GM18870 (cell line): ENCODE measurements around the gene IQGAP2.
"Not testable (repeated sequence)": the region's sequence is repeated elsewhere in the genome, so short reads cannot be mapped to it uniquely, and the experiment has no call there.

Experiments
- ATAC-seq: cut with Tn5 transposase; IDR thresholded peaks from one replicate; pipeline ENCODE4 v1.9.1; 2021; ENCODE audit warnings: moderate library complexity; ENCODE audit not compliant: unreplicated experiment

IQGAP2 gene, protein sequence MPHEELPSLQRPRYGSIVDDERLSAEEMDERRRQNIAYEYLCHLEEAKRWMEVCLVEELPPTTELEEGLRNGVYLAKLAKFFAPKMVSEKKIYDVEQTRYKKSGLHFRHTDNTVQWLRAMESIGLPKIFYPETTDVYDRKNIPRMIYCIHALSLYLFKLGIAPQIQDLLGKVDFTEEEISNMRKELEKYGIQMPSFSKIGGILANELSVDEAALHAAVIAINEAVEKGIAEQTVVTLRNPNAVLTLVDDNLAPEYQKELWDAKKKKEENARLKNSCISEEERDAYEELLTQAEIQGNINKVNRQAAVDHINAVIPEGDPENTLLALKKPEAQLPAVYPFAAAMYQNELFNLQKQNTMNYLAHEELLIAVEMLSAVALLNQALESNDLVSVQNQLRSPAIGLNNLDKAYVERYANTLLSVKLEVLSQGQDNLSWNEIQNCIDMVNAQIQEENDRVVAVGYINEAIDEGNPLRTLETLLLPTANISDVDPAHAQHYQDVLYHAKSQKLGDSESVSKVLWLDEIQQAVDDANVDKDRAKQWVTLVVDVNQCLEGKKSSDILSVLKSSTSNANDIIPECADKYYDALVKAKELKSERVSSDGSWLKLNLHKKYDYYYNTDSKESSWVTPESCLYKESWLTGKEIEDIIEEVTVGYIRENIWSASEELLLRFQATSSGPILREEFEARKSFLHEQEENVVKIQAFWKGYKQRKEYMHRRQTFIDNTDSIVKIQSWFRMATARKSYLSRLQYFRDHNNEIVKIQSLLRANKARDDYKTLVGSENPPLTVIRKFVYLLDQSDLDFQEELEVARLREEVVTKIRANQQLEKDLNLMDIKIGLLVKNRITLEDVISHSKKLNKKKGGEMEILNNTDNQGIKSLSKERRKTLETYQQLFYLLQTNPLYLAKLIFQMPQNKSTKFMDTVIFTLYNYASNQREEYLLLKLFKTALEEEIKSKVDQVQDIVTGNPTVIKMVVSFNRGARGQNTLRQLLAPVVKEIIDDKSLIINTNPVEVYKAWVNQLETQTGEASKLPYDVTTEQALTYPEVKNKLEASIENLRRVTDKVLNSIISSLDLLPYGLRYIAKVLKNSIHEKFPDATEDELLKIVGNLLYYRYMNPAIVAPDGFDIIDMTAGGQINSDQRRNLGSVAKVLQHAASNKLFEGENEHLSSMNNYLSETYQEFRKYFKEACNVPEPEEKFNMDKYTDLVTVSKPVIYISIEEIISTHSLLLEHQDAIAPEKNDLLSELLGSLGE (N-terminal part only)

DNA sequence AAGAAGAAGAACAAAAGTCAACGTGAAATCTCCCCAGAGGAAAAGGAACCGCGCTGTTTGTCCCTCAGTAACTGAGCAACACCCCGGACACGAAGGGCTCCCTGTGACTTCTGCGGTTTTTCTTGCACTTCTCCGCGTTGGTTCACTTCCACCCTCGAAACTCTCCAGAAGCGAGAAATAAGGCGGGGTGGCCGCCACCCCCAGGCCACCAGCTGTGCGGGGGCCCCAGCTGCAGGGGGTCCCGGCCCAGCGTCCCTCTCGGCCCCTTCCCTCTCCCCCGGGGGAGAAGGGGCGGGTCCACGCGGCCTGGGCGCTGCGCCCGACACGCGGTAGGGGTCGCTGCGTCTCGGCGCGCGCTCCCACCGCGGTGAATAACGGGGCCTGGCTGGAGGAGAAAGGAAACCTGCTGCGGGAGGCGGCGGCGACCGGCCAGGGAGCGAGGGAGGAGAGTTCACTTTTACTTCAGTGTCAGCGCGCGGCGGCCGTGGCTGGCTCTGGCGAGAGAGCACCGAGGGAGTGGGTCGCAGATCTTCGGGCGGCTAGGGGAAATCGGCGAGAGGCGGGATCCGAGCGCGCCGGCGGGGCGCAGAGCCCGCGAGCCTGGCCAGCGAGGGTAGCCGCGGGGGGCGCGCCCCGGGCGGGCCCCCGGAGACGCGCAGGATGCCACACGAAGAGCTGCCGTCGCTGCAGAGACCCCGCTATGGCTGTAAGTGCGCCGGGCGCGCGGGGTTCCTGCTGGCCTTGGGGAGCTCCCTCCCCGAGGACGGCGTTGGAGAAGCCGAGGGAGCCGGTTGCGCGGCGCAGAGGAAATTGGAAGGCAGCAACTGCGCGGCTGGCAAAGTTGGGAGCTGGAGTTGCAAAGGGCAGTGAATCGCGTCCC, at the start of gene IQGAP2:
Gene IQGAP2 (plus strand): TSS at position 400 of the 880 bp plus-strand sequence. CDS start 261 bp downstream, at position 661.
- peak; percentile 51 for ATAC-seq

DNA sequence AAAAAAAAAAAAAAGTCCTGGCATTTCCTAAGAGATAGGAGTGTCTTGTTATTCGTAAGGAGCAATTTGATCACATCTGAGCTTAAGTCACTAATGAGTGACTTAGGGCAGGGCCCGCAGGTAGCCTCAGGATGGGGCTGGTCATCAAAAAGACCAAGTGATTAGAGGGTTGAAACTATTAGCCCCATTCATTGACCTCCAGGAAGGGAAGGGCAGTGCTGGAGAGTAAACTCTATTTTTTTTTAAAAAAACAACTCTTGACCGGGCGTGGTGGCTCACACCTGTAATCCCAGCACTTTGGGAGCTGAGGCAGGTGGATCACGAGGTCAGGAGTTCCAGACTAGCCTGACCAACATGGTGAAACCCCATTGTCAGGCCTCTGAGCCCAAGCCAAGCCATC, 46.2 kb upstream of the IQGAP2 start:
- no peak for ATAC-seq

DNA sequence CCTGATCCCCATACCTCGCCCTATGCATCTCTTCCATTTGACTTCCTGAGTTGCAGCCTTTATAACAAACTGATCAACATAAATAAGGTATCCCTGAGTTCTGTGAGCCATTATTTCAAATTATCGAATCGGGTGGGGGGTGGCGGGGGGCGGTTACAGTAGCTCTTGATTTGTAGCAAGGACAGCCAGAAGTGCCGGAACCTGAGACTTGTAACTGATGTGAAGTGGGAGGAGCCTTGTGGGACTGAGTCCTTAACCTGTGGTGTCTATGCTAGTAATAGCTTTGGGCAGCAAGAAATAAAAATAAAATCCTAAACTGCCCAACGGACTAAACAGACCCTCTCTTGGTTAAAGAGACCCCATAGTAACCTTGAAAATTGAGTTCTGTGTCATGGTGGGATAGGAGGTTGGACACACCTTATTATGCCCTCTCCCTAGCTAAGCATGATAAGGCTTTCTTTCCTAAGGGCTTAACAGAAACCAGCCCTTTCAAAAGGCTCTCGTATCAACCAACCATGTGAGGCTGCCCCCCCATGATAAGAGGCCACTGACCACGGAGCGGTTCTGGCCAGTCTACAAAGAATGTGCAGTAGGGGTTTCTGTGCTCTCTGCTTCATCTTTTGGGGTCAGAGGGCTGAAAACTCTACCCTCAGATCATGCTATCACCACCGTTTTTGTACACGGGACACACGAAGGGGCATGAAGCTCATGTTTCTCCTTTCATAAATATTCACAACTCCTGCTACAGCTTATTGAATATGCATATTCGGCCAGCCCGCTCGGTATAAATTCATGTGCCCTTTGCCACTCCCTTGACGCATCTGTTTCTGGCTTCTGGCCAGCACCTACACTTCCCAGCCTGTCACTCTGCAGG, 39.5 kb upstream of the IQGAP2 start:
- ATAC-seq = no peak

DNA sequence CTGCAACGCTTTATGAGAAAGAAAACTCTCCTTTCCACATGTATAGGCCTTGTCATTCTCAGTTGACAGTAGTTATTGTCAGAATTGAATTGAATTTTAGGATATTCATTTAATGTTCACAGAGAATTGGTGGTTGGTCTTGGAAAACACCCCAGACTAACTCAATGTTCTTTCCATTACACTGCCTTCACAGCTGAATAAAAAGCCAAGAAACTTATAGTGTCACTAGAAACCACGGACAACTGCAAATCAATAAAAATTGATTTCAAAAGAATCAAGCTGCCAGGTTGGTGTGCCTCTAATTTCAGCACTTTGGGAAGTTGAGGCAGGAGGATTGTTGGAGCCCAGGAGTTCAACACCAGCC, 38.9 kb upstream of the IQGAP2 start:
- no peak for ATAC-seq

- no peak for ATAC-seq
These were observed 37.5 kb upstream of the IQGAP2 start for GRCh38 chr5:76365561-76365960.

GRCh38 chr5:76366596-76366995, 36.5 kb upstream of the IQGAP2 start:
- no peak for ATAC-seq

GRCh38 chr5:76367623-76368371, 35.3 kb upstream of the IQGAP2 start:
- peak; percentile 42 for ATAC-seq

GRCh38 chr5:76368941-76369340, 34.1 kb upstream of the IQGAP2 start:
- no peak for ATAC-seq

GRCh38 chr5:76369668-76370067, 33.4 kb upstream of the IQGAP2 start:
- ATAC-seq = not testable (repeated sequence)

DNA sequence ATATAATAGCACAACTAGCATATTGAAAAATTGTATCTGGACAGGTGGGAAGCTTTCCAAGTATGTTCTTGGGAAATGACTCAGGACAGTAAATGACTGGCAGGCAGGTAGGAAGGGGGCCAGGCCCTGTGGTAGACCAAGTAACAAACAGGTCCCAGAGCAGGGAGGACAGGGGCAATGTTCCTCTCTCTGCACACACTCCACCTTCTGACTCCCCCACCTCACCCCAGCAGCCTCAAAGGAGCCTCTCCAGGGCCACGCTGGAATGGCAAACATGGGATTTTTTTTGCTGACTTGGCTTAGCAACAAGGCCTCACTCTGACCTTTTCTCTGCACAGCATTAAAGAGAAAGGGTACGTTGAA, 31.1 kb upstream of the IQGAP2 start:
- ATAC-seq = no peak

GRCh38 chr5:76372323-76373054, 30.6 kb upstream of the IQGAP2 start:
- ATAC-seq = no peak

DNA sequence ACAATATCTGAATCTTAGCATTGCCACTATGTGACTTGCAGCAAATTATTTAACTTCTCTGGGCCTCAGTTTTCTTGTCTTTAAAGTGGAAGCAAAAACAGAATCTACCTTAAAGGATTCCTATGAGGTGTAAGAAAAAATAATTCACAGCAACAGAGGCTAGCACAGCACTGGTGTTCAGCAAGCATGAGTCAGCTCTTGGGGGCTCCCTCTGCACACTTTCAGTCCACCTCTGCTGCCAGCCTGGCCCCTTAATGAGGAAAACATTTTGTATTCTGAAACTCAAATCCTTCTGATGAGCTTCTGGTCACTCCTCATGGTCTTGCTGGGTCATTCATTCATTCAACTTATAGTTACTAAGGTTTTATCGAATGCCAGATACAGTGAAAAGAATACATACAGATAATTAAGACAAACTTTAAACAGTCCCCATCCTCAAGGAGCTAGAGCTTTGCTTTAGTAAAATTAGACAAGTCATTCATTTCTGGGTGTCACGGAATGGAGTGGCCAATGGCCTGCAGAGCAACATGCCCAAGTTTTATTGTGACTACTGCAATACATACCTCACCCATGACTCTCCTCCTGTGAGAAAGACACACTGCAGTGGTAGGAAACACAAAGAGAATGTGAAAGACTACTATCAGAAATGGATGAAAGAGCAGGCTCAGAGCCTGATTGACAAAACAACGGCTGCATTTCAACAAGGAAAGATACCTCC, 26.8 kb upstream of the IQGAP2 start:
- ATAC-seq = no peak

DNA sequence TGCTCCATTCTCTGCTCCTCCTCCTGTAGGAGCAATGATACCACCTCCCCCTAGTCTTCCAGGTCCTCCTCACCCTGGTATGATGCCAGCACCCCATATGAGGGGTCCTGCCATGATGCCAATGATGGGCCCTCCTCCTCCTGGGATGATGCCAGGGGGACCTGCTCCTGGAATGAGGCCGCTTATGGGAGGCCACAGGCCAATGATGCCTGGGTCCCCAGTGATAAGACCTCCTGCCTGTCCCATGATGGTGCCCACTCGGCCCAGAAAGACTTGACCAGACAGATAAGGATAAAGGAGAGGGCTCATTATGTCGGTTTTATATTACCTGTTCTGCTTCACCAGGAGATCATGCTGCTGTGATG, 26.2 kb upstream of the IQGAP2 start:
- ATAC-seq = no peak

GRCh38 chr5:76378355-76378754, 24.7 kb upstream of the IQGAP2 start:
- ATAC-seq = no peak

DNA sequence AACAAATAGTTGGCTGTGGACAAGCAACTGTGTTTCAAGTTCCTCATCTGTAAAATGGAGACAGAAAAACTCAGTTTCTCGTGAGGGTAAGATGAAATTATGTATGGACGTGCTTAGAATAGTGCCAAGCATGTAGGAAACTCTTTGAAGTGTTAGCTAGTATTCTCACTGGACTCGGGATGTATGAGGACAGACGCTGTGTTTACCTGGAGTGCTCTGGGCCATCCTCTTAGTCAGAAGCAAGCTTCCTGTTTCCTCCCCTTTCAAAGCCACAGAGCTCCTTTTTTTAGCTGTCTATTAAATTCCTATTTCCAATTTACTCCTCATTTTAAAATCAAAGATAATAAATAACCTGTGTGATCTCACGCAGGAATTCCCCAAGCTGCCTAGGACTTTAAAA, 23.8 kb upstream of the IQGAP2 start:
- ATAC-seq = no peak

DNA sequence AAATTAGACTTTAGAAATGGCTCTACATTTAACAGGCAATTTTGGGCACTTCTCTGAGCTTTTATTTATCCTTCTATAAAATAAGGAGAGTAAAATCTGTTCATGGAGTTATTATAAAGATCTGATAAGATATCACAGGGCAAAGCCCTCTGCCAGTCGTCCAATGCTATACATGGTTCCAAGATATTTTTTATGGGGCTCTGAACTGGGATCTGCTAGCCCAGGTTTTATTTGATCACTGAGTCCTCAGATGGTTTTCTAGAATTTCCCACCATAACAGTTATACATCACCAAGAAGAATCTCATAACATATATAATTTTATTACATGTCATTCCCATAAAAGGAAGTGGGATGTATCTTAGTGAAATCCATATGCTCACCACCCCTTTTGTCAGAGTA, 23.2 kb upstream of the IQGAP2 start:
- ATAC-seq = no peak

GRCh38 chr5:76380346-76381066, 22.6 kb upstream of the IQGAP2 start:
- ATAC-seq = no peak
